RPMI8226 (cell line): ENCODE measurements around the gene TEX38.
A peak's percentile ranks its signal among the peaks of the same experiment; 100 is the strongest.
"Not testable (repeated sequence)": the region's sequence is repeated elsewhere in the genome, so short reads cannot be mapped to it uniquely, and the experiment has no call there.

ENCODE experiments used
- DNase-seq: peaks from one replicate; pipeline ENCODE4 v3.0.0-alpha.2; 2015

Gene TEX38

GRCh38 chr1:46656643-46657042 lies 15.0 kb upstream of the TEX38 start:
- DNase-seq, result no peak

GRCh38 chr1:46657775-46658174 lies 13.9 kb upstream of the TEX38 start:
- DNase-seq, result no peak

GRCh38 chr1:46659307-46659870 lies 12.3 kb upstream of the TEX38 start:
- DNase-seq, result no peak

- not testable (repeated sequence) for DNase-seq
Measured at GRCh38 chr1:46660116-46660515, 11.5 kb upstream of the TEX38 start.

- not testable (repeated sequence) for DNase-seq
Measured at GRCh38 chr1:46662919-46663318, 8.7 kb upstream of the TEX38 start.

GRCh38 chr1:46665983-46666382 lies 5.7 kb upstream of the TEX38 start:
- no peak for DNase-seq

GRCh38 chr1:46667782-46668760 lies 3.6 kb upstream of the TEX38 start, which contains the start of gene ATPAF1:
TSS of gene ATPAF1 (minus strand) at chr1:46668364. CDS start at chr1:46668322, 42 bp downstream.
- peak; percentile 81 for DNase-seq

GRCh38 chr1:46670134-46670533 lies 1.5 kb upstream of the TEX38 start:
- DNase-seq, result no peak

- DNase-seq, result no peak
Measured at GRCh38 chr1:46672696-46673095, 1.0 kb downstream of the TEX38 start.

GRCh38 chr1:46673749-46674182 lies 2.1 kb downstream of the TEX38 start:
- DNase-seq, result no peak

GRCh38 chr1:46675549-46676314 lies 4.1 kb downstream of the TEX38 start:
- no peak for DNase-seq

- no peak for DNase-seq
Measured at GRCh38 chr1:46676531-46676930, 4.9 kb downstream of the TEX38 start.

GRCh38 chr1:46677339-46677738 lies 5.7 kb downstream of the TEX38 start:
- no peak for DNase-seq

GRCh38 chr1:46679789-46680573 lies 8.3 kb downstream of the TEX38 start:
- no peak for DNase-seq

- DNase-seq, result no peak
Measured at GRCh38 chr1:46681333-46682034, 9.8 kb downstream of the TEX38 start.

- no peak for DNase-seq
Measured at GRCh38 chr1:46682064-46682463, 10.4 kb downstream of the TEX38 start.

GRCh38 chr1:46684670-46685069 lies 13.0 kb downstream of the TEX38 start:
- DNase-seq, result no peak

GRCh38 chr1:46686255-46686654 lies 14.6 kb downstream of the TEX38 start:
- no peak for DNase-seq

GRCh38 chr1:46687093-46687659 lies 15.5 kb downstream of the TEX38 start:
- DNase-seq, result peak; percentile 74

- no peak for DNase-seq
Measured at GRCh38 chr1:46687921-46688509, 16.4 kb downstream of the TEX38 start.

GRCh38 chr1:46689356-46689755 lies 17.7 kb downstream of the TEX38 start:
- DNase-seq, result peak; percentile 68
